WTC11 (cell line): ENCODE results near the gene CACHD1. TPM values are rescaled to one million over a fixed set of nuclear protein-coding genes. Genes with fewer than 3 reads are reported as not detected.

Source experiments
- ATAC-seq: fragments of 200-7000 bp; cut with Tn5 transposase; 2 replicates; pipeline ENCODE4 v1.10.0; 2021; ENCODE audit warnings: mild to moderate bottlenecking, moderate library complexity
- CTCF ChIA-PET: fragments of 300-600 bp; sonication (Branson Sonifier 250); formaldehyde crosslinking; loops from one replicate; lab custom pipeline; 2021; ENCODE audit warnings: antibody characterized with exemption; lab: Charles Lee
- POLR2A ChIA-PET: fragments of 350-600 bp; sonication (Branson Sonifier 250); formaldehyde crosslinking; loops from one replicate; lab custom pipeline; 2021; ENCODE audit warnings: antibody characterized with exemption; lab: Charles Lee
- DNase-seq: peaks from one replicate; pipeline ENCODE4 v3.0.0; 2021; ENCODE audit warnings: low spot score
- H3K27ac Mint-ChIP-seq: 2 replicates; pipeline ENCODE4 v1.8.0; 2021; ENCODE audit warnings: mixed read lengths
- H3K27me3 Mint-ChIP-seq: 2 replicates; pipeline ENCODE4 v1.8.0; 2021; ENCODE audit warnings: low read depth, mild to moderate bottlenecking, moderate library complexity, mixed read lengths
- H3K36me3 Mint-ChIP-seq: 2 replicates; pipeline ENCODE4 v1.8.0; 2021; ENCODE audit warnings: mixed read lengths
- H3K4me1 Mint-ChIP-seq: 2 replicates; pipeline ENCODE4 v1.8.0; 2022; ENCODE audit warnings: mixed read lengths
- H3K4me3 Mint-ChIP-seq: 2 replicates; pipeline ENCODE4 v1.8.0; 2021; ENCODE audit warnings: mild to moderate bottlenecking, moderate library complexity, mixed read lengths
- H3K9me3 Mint-ChIP-seq: 2 replicates; pipeline ENCODE4 v1.8.0; 2021; ENCODE audit warnings: mixed read lengths
- ATF2 ChIP-seq: sonication (generic); formaldehyde crosslinking; IDR thresholded peaks from 2 replicates; pipeline ENCODE4 v1.8.1; 2022; ENCODE audit warnings: low read depth, missing genetic modification reagents, borderline replicate concordance
- ATF3 ChIP-seq: sonication (generic); formaldehyde crosslinking; conservative IDR thresholded peaks from 2 replicates; pipeline ENCODE4 v1.8.1; 2022; ENCODE audit warnings: mild to moderate bottlenecking, missing genetic modification reagents
- CREB1 ChIP-seq: sonication (generic); formaldehyde crosslinking; IDR thresholded peaks from 2 replicates; pipeline ENCODE4 v1.8.0; 2023; ENCODE audit warnings: mild to moderate bottlenecking, missing genetic modification reagents
- ESRRA ChIP-seq: sonication (generic); formaldehyde crosslinking; IDR thresholded peaks from 2 replicates; pipeline ENCODE4 v1.8.1; 2022; ENCODE audit warnings: mild to moderate bottlenecking, missing genetic modification reagents, borderline replicate concordance
- FOXJ3 ChIP-seq: sonication (generic); formaldehyde crosslinking; IDR thresholded peaks from 2 replicates; pipeline ENCODE4 v1.9.0; 2021; ENCODE audit warnings: missing genetic modification reagents, mild to moderate bottlenecking, borderline replicate concordance
- FOXK1 ChIP-seq: sonication (generic); formaldehyde crosslinking; IDR thresholded peaks from 2 replicates; pipeline ENCODE4 v1.8.0; 2022; ENCODE audit warnings: mild to moderate bottlenecking, moderate library complexity, missing genetic modification reagents
- FOXP1 ChIP-seq: sonication (generic); formaldehyde crosslinking; IDR thresholded peaks from 2 replicates; pipeline ENCODE4 v1.8.0; 2022; ENCODE audit warnings: missing genetic modification reagents, mild to moderate bottlenecking, moderate library complexity, borderline replicate concordance
- JAZF1 ChIP-seq: fragments of 250-450 bp; sonication (Bioruptor Pico); IDR thresholded peaks from 2 replicates; pipeline ENCODE4 v1.9.0; 2021; ENCODE audit warnings: moderate library complexity, mild to moderate bottlenecking, inconsistent platforms
- MXD4 ChIP-seq: fragments of 250-450 bp; sonication (Bioruptor Pico); IDR thresholded peaks from 2 replicates; pipeline ENCODE4 v1.8.0; 2021; ENCODE audit warnings: mild to moderate bottlenecking, moderate library complexity, borderline replicate concordance
- NFYB ChIP-seq: sonication (generic); formaldehyde crosslinking; conservative IDR thresholded peaks from 2 replicates; pipeline ENCODE4 v1.8.0; 2022; ENCODE audit warnings: low read depth, missing genetic modification reagents
- NR1H2 ChIP-seq: sonication (generic); formaldehyde crosslinking; IDR thresholded peaks from 2 replicates; pipeline ENCODE4 v1.9.0; 2021; ENCODE audit warnings: mild to moderate bottlenecking, moderate library complexity, missing genetic modification reagents
- NR2C2 ChIP-seq: sonication (generic); formaldehyde crosslinking; IDR thresholded peaks from 2 replicates; pipeline ENCODE4 v1.8.0; 2022; ENCODE audit warnings: mild to moderate bottlenecking, missing genetic modification reagents
- TP53 ChIP-seq: sonication (generic); formaldehyde crosslinking; IDR thresholded peaks from 2 replicates; pipeline ENCODE4 v1.8.1; 2023; ENCODE audit warnings: mild to moderate bottlenecking, missing genetic modification reagents
- ZNF219 ChIP-seq: sonication (generic); formaldehyde crosslinking; IDR thresholded peaks from 2 replicates; pipeline ENCODE4 v1.8.0; 2023; ENCODE audit warnings: missing genetic modification reagents, mild to moderate bottlenecking, borderline replicate concordance
- ZNF423 ChIP-seq: fragments of 250-450 bp; sonication (Bioruptor Pico); IDR thresholded peaks from 2 replicates; pipeline ENCODE4 v2.1.2; 2022; ENCODE audit warnings: mild to moderate bottlenecking, moderate library complexity
- ZNF425 ChIP-seq: fragments of 250-450 bp; sonication (Bioruptor Pico); conservative IDR thresholded peaks from 2 replicates; pipeline ENCODE4 v1.9.0; 2021; ENCODE audit warnings: mild to moderate bottlenecking
- ZNF512 ChIP-seq: sonication (generic); formaldehyde crosslinking; IDR thresholded peaks from 2 replicates; pipeline ENCODE4 v1.8.1; 2022; ENCODE audit warnings: missing genetic modification reagents, borderline replicate concordance
- total RNA-seq: library from RNA; stranded (reverse); gene quantifications from 3 replicates; pipeline ENCODE4 v1.2.3, GENCODE V29; 2021
- TF ChIP-seq, protein P1 (sequence below): sonication (generic); formaldehyde crosslinking; IDR thresholded peaks from 2 replicates; pipeline ENCODE4 v1.8.0; 2023; ENCODE audit warnings: missing genetic modification reagents

Gene CACHD1
- total RNA-seq, 1 experiment from 2014 or later, result 26.3 TPM

DNA sequence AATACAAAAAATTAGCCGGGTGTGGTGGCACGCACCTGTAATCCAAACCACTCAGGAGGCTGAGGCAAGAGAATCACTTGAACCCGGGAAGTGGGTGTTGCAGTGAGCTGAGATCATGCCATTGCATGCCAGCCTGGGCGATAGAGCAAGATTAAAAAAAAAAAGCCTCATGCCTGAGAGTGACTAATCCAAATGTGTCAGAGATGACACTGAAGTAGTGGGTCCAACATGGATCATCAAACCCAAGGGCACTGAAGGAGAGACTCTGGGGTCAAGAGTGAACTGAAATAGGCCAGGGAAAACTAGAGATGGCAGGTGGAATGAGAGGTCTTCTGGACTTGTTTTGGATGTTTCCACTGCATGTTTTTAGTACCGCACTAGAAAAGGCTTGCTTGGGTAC, 10.2 kb upstream of the CACHD1 start (continued):
- TF ChIP-seq ZNF219 (CRISPR knock-in tag) (no peak), FOXJ3 (no peak), NR2C2 (no peak), TP53 (no peak), JAZF1 (no peak), NFYB (CRISPR knock-in tag) (no peak), ZNF512 (CRISPR knock-in tag) (no peak), NR1H2 (CRISPR knock-in tag) (no peak)

DNA sequence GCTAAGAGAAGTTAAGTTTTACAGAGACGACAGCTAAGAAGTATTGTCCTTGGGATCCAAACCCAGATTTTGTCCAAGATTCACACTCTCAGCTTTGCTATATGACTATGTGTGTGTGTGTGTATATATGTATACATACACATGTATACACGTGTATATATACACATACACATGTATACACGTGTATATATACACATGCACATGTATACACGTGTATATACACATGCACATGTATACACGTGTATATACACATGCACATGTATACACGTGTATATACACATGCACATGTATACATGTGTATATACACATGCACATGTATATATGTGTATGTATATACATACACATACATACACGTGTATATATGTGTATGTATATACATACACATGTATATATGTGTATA, 3.9 kb upstream of the CACHD1 start:
- TF ChIP-seq NR1H2 (CRISPR knock-in tag) (no peak), ZNF423 (CRISPR knock-in tag) (no peak), FOXP1 (CRISPR knock-in tag) (no peak), MXD4 (CRISPR knock-in tag) (no peak), ZNF425 (CRISPR knock-in tag) (no peak), ESRRA (CRISPR knock-in tag) (no peak)
- TF ChIP-seq, protein P1, sequence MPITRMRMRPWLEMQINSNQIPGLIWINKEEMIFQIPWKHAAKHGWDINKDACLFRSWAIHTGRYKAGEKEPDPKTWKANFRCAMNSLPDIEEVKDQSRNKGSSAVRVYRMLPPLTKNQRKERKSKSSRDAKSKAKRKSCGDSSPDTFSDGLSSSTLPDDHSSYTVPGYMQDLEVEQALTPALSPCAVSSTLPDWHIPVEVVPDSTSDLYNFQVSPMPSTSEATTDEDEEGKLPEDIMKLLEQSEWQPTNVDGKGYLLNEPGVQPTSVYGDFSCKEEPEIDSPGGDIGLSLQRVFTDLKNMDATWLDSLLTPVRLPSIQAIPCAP (CRISPR knock-in tag), result no peak
- ChIA-PET CTCF (no interaction called here), POLR2A (no interaction called here)
- H3K36me3 Mint-ChIP-seq, result no peaks in the 10 kb centered on the region
- no peak overlapping the region for H3K27ac Mint-ChIP-seq
- H3K4me3 Mint-ChIP-seq, result no peak overlapping the region
- H3K9me3 Mint-ChIP-seq, result no peaks in the 10 kb centered on the region
- H3K27me3 Mint-ChIP-seq, result peaks cover 24% of the 10 kb centered on the region
- DNase-seq, result no peak
- peaks cover 12% of the 10 kb centered on the region for H3K4me1 Mint-ChIP-seq
- no peak for ATAC-seq

DNA sequence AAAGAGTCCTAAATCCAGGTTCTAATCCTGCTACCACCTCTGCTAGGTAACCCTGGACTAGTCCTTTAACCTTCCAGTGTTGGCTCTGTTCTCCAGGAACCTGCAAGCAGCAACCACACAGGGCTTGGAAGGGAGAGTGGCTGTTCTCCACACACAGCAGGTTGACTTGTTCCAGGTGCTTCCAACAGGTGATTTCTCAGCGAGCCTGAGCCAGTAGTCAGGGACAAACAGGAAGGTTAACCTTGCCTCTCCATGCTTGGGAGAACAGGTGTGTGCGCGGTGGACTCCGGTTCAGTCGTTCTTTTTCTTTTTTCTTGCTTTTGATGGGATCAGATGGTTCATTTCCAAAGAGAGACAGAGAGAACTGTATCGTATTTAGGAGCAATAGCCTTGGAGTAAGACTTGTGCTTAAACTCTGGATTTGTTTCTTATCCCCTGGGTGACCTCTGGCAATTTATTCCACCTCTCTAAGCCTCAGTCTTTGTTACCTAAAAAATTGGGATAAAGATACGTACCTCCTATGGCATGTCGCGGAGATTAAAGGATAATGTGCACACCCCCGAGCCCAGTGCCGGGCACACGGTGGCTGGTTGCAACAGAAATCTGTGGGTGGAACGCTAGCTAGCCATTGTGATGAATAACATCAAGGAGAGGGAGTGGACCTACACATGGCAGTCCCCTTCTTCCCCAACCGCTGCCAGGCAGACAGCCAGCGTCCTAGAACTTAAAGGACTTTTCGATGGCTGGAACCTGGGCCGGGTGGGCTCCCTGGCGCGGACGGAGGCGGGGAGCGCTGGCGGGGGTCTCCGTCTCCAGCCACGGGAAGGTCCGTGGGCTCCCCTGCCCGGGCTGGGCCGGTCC, 583 bp upstream of the CACHD1 start:
- peak; percentile 25 for DNase-seq
- peak overlapping the region; percentile 69 for H3K4me3 Mint-ChIP-seq
- TF ChIP-seq CREB1 (CRISPR knock-in tag) (no peak), ATF3 (CRISPR knock-in tag) (no peak), ATF2 (CRISPR knock-in tag) (no peak), FOXK1 (peak; percentile 25; the same call in 1 of the 2 replicates), ZNF425 (CRISPR knock-in tag) (no peak)
- TF ChIP-seq, all 79 proteins: peak for 1
- ATAC-seq, result peak; percentile 10
- Mint-ChIP-seq H3K4me1 (peaks cover 28% of the 10 kb centered on the region), H3K27me3 (peaks cover 24% of the 10 kb centered on the region), H3K27ac (no peak overlapping the region), H3K36me3 (no peaks in the 10 kb centered on the region), H3K9me3 (no peaks in the 10 kb centered on the region)
- ChIA-PET POLR2A (no interaction called here), CTCF (interaction anchor here (0.6 kb wide), 1 partner anchor 20 kb away, joined by 3 read pairs; no protein-coding TSS in a partner anchor)
